NCI-H1048 (cell line): ENCODE data around the gene REM1.

Experiments used
- DNase-seq: peaks from one replicate; lab custom pipeline; 2025; lab: John Stamatoyannopoulos, UW

The REM1 gene

GRCh38 chr20:31523361-31524283 lies 48.5 kb downstream of the REM1 start:
- DNase-seq = no peak

DNA sequence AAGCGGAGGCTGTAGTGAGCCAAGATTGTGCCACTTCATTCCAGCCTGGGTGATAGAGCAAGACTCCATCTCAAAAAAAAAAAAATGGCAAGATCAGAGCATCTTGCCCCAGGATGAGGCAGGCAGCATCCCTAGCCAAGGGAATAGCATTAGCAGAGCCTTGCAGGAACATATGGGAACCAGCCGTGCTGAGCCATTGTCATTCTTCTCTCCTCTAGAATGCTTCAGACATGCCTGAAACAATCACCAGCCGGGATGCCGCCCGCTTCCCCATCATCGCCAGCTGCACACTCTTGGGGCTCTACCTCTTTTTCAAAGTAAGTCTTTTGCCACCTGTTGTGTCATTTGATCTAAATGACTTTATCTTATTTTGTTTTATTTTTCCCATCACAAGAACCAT lies 52.2 kb downstream of the REM1 start:
- DNase-seq = no peak
